OCI-LY1 (cell line): ENCODE measurements around the gene NEGR1.

Experiments
- CTCF ChIP-seq: fragments of 200-600 bp; sonication (generic), shearing (Covaris generic); IDR thresholded peaks from 2 replicates; pipeline ENCODE4 v1.5.1; 2017; ENCODE audit warnings: mild to moderate bottlenecking, antibody characterized with exemption, low read length, moderate library complexity, mixed read lengths
- EZH2 ChIP-seq: fragments of 200-600 bp; sonication (generic), shearing (Covaris generic); IDR thresholded peaks from 2 replicates; pipeline ENCODE4 v1.8.0; 2017; ENCODE audit warnings: borderline replicate concordance, mixed run types, mild to moderate bottlenecking, antibody characterized with exemption, low read length, moderate library complexity, mixed read lengths

- TF ChIP-seq CTCF: no peak
- TF ChIP-seq EZH2: no peak
Observed at GRCh38 chr1:72288886-72289285, 6.5 kb upstream of the NEGR1 start.
